Activated naive CD4-positive, alpha-beta T cell treated with anti-CD3 and anti-CD28 coated beads, Interleukin-2, amount 50 U/mL, for 72 hours (primary cell): ENCODE measurements around the gene OSBPL5. TPM values are rescaled to one million over a fixed set of nuclear protein-coding genes. Genes with fewer than 3 reads are reported as not detected.
A peak's percentile ranks its signal among the peaks of the same experiment; 100 is the strongest.

Experiments
- ATAC-seq, 2 donors: fragments of 150-1000 bp; cut with Tn5 transposase; 2 replicates each; pipeline ENCODE4 v1.10.0; 2021; ENCODE audit warnings: mild to moderate bottlenecking in 2 of 2, moderate library complexity in 2 of 2
- DNase-seq, 2 donors: peaks; one replicate each; pipeline ENCODE4 v3.0.0; 2021 to 2022; ENCODE audit warnings: low spot score in 2 of 2
- H3K27ac Mint-ChIP-seq, 2 donors: one replicate each; pipeline ENCODE4 v1.8.0; 2022; ENCODE audit warnings: mild to moderate bottlenecking in 2 of 2, mixed read lengths in 2 of 2
- H3K36me3 Mint-ChIP-seq, 2 donors: one replicate each; pipeline ENCODE4 v1.8.0; 2022; ENCODE audit warnings: mixed read lengths in 2 of 2
- H3K9me3 Mint-ChIP-seq, 2 donors: one replicate each; pipeline ENCODE4 v1.8.0; 2022; ENCODE audit warnings: mixed read lengths in 2 of 2
- total RNA-seq, 2 donors: library from RNA; stranded (reverse); gene quantifications; one replicate each; pipeline ENCODE4 v1.2.3, GENCODE V29; 2022

Gene OSBPL5
- total RNA-seq, 2 donors from 2014 or later, result 1.2 to 20.0 TPM

DNA sequence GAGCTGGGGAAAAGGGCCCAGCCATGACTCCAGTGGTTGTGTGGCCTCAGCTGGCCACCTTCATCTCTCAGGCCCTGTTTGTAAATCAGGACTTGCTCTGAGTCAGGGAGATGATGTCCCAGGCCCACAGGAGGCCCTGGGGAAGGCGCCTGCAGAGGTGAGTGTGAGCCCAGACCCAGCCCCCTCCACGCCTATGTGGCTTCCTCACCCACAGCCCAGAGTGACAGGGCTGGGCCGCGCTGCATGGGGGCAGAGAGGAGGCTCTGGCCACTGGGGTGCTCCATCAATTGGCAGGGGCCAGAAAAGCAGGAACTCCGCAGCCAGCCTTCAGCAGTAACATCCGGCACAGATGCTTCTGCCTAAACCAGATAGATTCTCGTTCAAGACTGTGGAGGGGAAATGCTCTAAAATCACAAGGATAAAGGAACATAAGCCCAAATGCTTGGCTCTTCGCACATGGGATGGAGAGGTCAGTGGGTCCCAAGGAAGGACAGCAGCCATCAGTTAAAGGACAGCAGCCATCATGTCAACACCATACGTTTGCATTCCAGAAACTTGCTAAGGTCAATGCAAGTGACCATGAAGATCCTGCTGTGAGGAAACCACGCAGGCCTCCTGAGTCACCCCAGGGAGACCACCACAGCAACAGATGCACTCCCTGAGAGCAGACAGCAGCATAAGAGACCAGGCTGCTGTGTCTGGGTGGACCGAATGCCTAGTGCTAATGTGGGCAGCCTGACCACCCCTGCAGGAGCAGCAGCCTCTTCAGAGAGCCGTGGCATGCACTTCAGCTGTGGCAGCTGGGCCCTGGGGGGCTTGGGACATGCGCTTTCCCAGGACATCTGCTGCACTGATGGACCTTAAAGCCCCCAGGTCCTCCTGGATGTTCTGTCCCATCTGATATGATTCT, 28.3 kb downstream of the OSBPL5 start:
- Mint-ChIP-seq H3K27ac (no peak overlapping the region), H3K36me3 (no peaks in the 10 kb centered on the region), H3K9me3 (no peaks in the 10 kb centered on the region)
- ATAC-seq (no peak), DNase-seq (no peak)

DNA sequence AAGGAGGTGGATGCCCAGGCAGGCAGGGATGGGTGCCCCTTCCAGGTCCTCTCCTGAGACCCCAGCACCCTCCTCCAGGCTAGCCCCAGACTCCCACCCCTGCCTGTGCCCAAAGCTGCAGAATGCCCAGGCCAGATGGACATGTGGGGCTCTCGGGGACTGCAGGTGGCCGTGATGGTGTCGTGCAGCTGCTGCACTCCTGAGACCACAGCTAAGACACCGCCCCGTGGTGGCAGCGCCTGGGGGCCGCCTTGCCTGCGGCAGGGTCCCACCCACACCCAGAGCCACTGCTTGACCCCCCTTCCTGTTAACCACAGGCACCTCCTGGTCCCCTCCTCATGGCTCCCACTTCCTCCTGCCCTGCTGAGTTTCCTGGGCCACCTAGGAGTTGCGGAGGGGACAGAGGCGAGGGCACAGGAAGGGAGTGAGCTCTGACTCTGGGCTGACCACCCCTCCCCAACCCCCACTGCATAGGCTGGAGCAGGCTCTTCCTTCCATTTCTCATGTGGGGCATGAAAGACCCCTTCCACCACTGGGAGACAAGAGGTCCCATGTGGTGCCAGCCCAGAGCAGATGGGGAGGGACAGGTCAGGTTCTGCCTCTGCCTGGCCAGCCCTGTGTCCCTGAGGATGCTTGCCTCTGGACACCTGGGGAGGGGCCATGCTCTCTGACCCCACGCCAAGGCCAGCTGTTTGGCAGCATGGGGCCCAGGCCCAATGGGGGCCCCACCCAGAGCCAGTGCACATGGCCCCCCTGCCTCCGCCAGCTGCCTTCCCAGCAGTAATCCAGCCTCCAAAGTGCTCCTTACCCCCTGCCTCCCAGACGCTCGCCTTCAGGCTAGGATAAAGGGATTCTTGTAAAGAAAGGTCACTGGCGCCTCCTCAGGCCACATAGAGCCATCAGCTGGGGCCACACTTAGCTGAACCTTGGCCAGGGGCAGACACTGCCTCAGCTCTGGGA, 29.3 kb downstream of the OSBPL5 start:
- H3K27ac Mint-ChIP-seq, result no peak overlapping the region
- no peaks in the 10 kb centered on the region for H3K36me3 Mint-ChIP-seq
- no peaks in the 10 kb centered on the region for H3K9me3 Mint-ChIP-seq
- DNase-seq (peak in 1 of 2 donors; percentile 47), ATAC-seq (no peak)

DNA sequence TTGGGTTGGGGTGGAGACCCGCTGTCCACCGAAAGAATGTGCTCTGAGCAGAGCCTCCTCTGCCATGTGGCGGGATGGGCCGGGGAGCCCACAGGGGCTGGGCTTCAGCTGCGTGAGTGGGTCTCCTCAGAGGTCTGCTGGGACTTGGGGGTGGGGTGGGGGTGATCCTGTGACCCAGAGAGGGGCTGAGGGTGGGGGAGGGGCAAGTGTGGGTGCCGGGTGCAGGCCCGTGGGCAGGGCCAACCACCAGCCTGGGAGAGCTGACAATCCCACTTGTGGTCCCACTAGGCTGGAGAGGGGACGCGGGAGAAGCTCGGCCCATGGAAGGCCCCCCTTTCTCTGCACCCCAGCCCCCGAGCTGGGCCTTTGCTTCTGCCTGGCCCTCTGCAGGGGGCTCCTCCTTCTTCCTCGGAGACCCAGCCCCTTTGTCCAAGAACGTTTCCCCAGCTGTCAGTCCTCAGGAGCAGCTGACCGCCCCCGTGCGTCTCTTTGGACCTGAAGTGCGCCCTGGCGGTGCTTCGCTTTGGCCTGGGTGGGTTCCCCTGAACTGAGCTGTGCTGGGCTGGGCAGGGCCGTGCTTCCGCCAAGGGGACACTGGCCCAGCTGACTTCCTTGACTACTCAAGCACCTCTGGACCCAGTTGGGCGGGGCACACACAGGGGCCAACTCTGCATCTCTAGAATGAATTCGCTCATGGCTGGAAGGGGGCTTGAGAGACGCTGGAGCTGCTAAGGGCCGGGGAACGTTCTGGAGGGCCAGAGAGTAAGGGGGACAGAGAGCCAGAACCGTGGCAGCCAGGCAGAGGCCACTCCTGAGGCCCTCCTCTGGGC, 30.2 kb downstream of the OSBPL5 start:
- DNase-seq (peak in 1 of 2 donors; percentile 42), ATAC-seq (no peak)
- no peaks in the 10 kb centered on the region for H3K9me3 Mint-ChIP-seq
- H3K36me3 Mint-ChIP-seq, result no peaks in the 10 kb centered on the region
- no peak overlapping the region for H3K27ac Mint-ChIP-seq

DNA sequence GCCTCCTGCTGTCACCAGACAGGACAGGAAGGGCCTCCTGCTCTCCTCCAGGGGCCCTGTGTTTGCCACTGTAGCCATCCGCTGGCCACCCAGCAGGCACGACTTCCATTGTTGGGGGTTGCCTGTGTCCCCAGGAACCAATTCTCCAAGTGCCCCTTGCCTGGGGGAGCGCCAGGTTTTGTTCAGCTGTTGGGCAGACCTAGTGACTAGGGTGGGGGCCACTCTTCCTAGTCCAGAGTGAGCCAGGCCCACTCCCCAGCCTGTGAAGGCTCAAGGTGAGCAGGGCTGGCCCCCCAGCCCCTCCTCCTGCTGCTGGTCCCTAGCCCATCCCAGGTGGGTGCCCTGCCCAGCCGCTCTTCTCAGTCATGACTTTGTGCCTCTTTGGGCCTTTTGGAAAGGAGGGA, 30.9 kb downstream of the OSBPL5 start:
- H3K27ac Mint-ChIP-seq, result no peak overlapping the region
- H3K36me3 Mint-ChIP-seq, result no peaks in the 10 kb centered on the region
- ATAC-seq (no peak), DNase-seq (peak in 1 of 2 donors; percentile 21)
- no peaks in the 10 kb centered on the region for H3K9me3 Mint-ChIP-seq

DNA sequence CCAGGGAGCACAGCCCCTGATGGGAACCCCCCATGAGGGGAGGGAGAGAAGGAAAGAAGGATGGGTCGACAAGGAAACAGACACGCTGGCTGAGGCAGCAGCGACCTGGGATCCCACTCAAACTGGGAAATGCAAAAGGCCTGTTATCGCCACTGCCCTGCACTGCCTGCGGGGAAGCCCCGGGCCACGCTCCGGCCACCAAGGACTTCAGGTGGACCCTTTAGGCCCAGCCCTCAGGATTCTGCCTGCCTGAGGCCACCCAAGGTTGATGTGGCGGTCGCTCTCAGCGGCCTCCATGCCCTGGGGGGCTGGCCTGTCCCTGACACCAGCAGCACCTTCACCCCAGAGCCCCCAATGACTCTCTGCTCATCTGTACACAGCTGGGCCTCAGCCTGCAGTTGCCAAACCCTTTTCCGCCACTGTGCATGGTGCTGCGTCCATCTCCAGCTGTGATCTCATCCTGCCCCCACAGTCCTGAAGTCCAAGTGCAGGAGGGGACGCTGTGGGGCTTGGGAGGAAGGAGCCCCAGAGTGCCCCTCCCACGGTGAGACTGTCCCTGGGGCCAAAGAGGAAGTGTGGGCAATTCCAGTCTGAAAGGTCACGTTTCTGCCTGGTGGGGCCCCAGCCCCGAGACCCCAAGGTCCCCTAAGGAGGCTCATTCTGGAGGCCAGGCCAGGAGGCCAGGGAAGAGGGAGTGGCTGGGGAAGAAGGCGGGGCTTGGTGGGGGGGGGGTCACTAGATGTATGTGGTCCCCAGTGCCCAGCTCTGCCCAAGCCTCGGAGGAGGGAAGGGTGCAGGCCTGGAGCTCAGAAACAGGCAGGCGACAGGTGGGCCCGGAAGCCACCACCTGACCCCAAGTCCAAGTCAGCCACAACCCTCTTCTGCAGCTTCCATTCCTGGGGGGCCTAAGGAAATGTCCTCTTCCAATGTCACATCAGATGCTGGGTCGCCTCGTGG, 31.6 kb downstream of the OSBPL5 start:
- no peak for ATAC-seq
- peak overlapping the region in 1 of 2 donors; percentile 74 for H3K27ac Mint-ChIP-seq

DNA sequence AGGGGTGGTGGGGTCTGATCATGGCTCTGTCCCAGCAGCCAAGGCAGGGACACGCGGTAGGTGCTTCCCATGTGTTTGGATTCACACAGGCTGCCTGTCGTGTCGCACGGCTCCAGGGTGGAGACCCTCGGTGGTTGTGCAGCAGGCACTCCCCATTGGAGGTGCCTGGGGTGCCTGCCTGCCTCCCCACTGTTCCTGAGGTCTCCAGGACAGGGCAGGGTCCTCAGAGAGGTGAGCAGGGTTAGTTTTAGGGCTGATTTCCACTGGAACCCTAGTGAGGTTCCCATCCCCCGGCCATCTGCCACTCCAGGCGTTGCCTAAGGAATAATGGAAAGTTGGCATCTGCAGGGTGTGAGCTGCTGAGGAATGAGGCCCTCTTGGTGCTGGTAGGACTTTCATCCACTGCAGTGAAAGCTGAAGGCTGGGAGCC, 32.3 kb downstream of the OSBPL5 start:
- Mint-ChIP-seq H3K9me3 (no peaks in the 10 kb centered on the region), H3K27ac (peak overlapping the region; percentile 11 to 91), H3K36me3 (no peaks in the 10 kb centered on the region)
- DNase-seq (peak in 1 of 2 donors; percentile 46), ATAC-seq (no peak)

More for the DNA sequence above, 31.6 kb downstream of the OSBPL5 start:
- Mint-ChIP-seq H3K36me3 (no peaks in the 10 kb centered on the region), H3K9me3 (no peaks in the 10 kb centered on the region)
- peak in 1 of 2 donors; percentile 42 for DNase-seq

DNA sequence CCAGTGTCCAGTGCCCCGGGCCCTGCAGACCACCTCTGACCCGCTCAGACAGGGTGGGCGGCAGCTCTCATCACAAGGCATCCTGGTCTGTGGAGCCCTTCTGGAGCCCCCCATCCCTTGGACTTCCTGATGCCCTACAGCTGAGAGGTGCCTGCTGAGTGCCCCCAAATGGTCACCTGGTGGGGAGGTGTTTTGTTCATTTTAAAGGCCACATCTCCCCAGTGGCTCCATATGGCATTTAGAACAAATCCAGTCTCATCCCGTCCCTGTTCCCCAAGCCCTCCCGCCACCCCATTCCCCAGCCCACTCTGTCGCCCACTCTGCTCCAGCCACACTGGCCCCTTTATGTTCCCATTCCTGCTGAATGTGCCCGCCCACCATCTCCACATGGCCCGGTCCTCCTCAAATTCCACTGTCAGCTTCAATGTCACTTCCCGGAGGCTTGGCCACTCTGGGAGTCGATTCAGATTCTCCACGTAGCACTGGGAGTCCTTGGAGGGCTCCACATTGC, 32.8 kb downstream of the OSBPL5 start:
- Mint-ChIP-seq H3K9me3 (no peaks in the 10 kb centered on the region), H3K27ac (peak overlapping the region; percentile 11 to 91)
- no peak for ATAC-seq

DNA sequence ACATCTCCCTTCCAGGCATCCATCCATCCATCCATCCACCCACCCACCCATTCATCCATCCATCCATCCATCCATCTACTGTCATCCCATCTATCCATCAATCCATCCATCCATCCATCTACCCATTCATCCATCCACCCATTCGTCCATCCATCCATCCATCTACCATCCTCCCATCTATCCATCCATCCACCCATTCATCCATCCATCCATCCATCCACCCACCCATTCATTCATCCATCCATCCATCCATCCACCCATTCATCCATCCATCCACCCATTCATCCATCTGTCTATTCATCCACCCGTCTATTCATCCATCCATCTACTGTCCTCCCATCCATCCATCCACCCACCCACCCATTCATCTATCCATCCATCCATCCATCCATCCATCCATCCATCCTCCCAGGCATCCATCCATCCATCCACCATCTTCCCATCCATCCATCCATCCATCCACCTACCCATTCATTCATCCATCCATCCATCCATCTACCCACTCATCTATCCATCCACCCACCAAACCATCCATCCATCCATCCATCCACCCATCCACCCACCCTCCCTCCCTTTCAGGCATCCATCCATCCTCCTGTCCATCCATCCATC, 33.7 kb downstream of the OSBPL5 start:
- Mint-ChIP-seq H3K36me3 (no peaks in the 10 kb centered on the region), H3K27ac (peak overlapping the region; percentile 6 to 26), H3K9me3 (no peaks in the 10 kb centered on the region)
- ATAC-seq (no peak), DNase-seq (no peak)

More for the DNA sequence above, 32.8 kb downstream of the OSBPL5 start:
- H3K36me3 Mint-ChIP-seq, result no peaks in the 10 kb centered on the region
- DNase-seq, result no peak

DNA sequence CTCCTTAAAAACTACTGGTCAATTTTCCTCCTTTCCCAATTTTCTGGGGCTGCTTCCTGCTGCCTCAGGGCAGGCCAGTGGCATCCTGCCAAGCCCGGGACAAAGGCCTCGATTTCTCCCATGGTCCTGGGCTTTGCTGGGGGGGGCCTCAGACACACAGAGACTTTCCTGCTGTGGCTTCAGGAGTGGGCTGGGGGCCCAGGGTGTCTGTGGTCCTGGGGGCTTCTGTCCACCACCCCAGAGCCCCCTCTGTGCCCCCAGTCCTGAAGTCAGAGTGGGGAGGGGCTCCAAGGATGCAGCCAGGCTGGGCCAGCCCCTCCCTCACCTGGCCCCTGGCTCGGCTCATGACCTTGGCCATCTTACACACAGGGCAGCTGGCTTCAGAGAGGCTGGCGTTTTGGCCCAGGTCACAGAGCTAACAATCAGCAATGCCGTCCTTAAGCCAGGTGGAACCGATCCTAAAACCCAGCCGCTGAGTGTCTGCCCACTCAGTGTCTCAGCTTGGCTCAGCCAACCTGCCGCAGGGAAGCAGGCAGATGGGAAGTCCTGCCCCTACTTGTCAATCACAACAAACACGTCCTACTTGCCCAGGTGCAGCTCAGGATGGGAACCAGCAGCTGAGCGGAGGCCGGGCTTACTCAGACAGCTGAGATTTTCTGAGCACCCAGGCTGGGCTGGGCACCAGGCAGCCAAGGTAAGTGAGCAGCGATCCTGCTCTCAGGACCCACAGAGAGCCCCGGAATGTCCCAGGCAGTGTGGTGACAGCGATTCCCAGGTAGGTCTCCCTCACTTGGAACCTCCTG, 34.6 kb downstream of the OSBPL5 start:
- Mint-ChIP-seq H3K36me3 (no peaks in the 10 kb centered on the region), H3K9me3 (no peaks in the 10 kb centered on the region), H3K27ac (no peak overlapping the region)
- ATAC-seq, result no peak
- DNase-seq, result peak in 1 of 2 donors; percentile 14

DNA sequence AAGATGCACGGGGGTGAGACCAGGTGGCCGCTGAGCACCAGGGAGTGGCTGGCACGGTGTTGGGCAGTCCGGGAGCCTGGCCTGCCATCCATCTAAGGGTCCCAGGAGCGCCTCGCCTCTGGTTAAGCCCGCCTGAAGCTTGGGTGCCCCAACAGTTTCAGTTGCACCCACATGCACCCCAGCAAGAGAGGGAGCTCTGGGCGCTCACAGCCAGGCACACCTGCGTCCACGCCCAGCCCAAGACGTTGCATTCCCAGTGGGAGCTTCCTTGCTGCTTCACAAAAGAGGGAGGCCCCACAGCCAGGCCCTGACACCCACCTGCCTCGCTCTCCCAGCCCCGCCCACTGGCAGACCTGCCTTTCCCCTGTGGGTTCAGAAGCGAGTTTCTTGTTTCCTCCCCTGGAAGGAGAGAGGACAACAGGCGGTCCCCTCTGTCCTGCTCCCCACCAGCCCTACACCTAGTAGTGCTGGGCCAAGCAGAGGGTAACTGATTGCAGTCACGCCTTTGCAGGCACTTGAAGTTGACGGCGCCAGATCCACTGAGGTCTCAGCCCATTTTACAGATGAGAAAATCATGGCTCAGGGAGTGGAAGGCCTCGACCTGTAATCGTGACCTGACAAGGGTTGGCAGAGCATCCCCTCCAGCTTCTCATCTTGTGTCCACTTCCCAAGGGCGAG, 35.4 kb downstream of the OSBPL5 start:
- peak in 1 of 2 donors; percentile 51 for DNase-seq
- Mint-ChIP-seq H3K27ac (no peak overlapping the region), H3K9me3 (no peaks in the 10 kb centered on the region), H3K36me3 (no peaks in the 10 kb centered on the region)
- no peak for ATAC-seq

DNA sequence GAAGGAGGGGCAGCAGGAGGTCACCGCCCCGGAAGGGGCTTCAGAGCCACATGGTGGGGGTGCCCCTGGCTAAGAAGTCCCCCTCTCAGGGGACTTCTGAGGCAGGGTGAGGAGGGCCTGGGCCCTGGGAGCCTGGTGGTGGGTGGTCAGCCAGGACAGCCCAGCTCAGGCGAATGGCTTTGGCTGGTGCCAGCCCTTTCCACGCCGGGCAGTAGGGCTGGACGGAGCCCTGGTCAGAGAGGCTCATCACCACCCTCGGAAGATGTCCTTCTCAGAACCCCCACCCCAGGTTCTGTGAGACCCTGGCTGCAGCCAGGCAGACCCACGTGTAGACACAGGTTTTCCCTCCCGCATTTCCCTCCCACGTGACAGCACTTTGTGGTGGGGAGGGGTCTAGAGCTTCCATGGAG, 35.9 kb downstream of the OSBPL5 start:
- DNase-seq, result peak in 1 of 2 donors; percentile 35
- Mint-ChIP-seq H3K27ac (no peak overlapping the region), H3K36me3 (no peaks in the 10 kb centered on the region), H3K9me3 (no peaks in the 10 kb centered on the region)
- no peak for ATAC-seq

DNA sequence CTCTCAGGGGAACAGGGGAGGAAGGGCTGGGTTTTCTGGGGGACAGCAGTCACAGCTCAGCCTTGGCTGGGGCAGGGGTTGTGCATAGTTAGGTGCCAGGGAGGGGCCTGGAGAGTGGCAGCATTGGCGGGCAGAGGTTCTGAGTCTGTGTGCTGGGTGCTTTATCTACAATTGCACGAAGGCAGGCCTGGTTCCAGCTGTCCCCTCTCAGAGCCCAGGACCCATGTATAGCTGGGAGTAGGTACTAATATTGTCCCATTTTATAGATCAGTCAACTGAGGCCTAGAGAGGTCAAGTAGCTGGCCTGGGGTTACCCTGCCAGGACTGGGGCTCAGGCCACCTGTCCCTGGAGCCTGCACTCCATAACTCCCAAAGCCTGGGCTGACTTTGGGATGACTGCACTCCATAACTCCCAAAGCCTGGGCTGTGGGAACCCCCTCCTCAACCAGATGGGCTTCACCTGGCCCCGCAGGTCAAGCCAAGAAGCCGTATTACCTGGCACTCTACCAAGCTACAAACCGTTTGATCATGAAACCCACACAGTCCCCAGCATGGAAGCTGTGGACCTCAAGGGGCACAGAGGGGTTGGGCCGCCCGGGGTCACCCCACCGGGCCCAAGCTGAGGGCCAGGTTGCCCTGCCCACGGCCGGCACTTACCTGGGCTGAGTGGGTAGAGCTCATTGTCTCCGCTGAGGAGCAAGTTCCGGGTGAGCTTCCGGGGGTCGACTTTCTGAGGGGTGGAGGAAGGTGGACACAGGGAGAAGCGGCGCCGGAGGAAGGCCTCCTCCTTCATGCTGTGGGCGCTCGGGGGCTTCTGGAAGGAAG, 36.5 kb downstream of the OSBPL5 start:
- Mint-ChIP-seq H3K27ac (no peak overlapping the region), H3K36me3 (no peaks in the 10 kb centered on the region), H3K9me3 (no peaks in the 10 kb centered on the region)
- DNase-seq, result peak in 1 of 2 donors; percentile 44
- peak in 1 of 2 donors; percentile 16 for ATAC-seq
